Adrenal gland (tissue), 12 donors: ENCODE data around the gene MYL6B. TPM values are rescaled to one million over a fixed set of nuclear protein-coding genes. Genes with fewer than 3 reads are reported as not detected.

Experiments used
- DNase-seq, 7 donors: peaks; one replicate each; pipeline ENCODE4 v3.0.0-alpha.2; 2019 to 2020
- H3K27ac ChIP-seq, 5 donors: fragments of 200-600 bp; sonication (generic) in 4 of 5; 1 replicate in 3 of 5; 2 replicates in 2 of 5; pipeline versions ENCODE4 v1.5.1 to v1.8.0; 2016 to 2020; ENCODE audit warnings: mild to moderate bottlenecking in 1 of 5
- H3K27me3 ChIP-seq: fragments of 200-600 bp; 2 replicates; pipeline ENCODE4 v1.8.0; 2021
- H3K36me3 ChIP-seq, 2 donors: fragments of 200-600 bp; replicated peaks in 1 of 2; 1 replicate in 1 of 2; 2 replicates in 1 of 2; pipeline versions ENCODE4 v1.5.1 to v1.8.0; 2018 to 2022
- H3K4me1 ChIP-seq, 2 donors: fragments of 200-600 bp; replicated peaks in 1 of 2; 1 replicate in 1 of 2; 2 replicates in 1 of 2; pipeline versions ENCODE4 v1.5.1 to v1.8.0; 2018 to 2021
- H3K4me3 ChIP-seq, 4 donors: fragments of 200-600 bp; sonication (generic) in 3 of 4; one replicate each; pipeline ENCODE4 v1.5.1; 2016 to 2018
- H3K9me3 ChIP-seq, 3 donors: fragments of 200-600 bp; sonication (generic) in 1 of 3; replicated peaks in 1 of 3; 1 replicate in 2 of 3; 2 replicates in 1 of 3; pipeline versions ENCODE4 v1.5.1 to v1.8.0; 2016 to 2021
- POLR2A ChIP-seq, 2 donors: fragments of 450-650 bp; IDR thresholded peaks; one replicate each; pipeline ENCODE4 v1.6.1; 2017; ENCODE audit warnings: antibody characterized with exemption in 2 of 2, mild to moderate bottlenecking in 2 of 2, moderate library complexity in 1 of 2
- WGBS, 4 donors: extraction: QIAGEN DNeasy Blood & Tissue Kit in 2 of 4; methylation state at CpG; one replicate each; pipeline versions ENCODE4 v1.1.5 to v1.1.7; 2013 to 2017; 5-methylcytosine and 5-hydroxymethylcytosine counted together
- intact Hi-C, 2 donors: fragments of 100-400 bp; cut with DNase I; formaldehyde crosslinking; loops; one replicate each; pipeline versions ENCODE4 v1.14.1 to v1.15.0; 2022 to 2023
- polyA plus RNA-seq, 3 donors: library from polyadenylated mRNA; stranded (reverse); fragments of 200-250 nt in 2 of 3; fragments of 350-450 nt in 1 of 3; fragmentation: Illumina TruSeq in 1 of 3; extraction: RNeasy Lipid Tissue Mini Kit (QIAGEN cat#74804) in 1 of 3; gene quantifications; one replicate each; pipeline ENCODE4 v1.2.3, GENCODE V29; 2013 to 2014
- total RNA-seq, 9 donors: library from RNA; depleted of rRNA in 4 of 9; stranded (reverse); fragments of >200 nt in 4 of 9; fragments of 120-200 nt in 1 of 9; fragmentation: NEBNext Ultra II Directional in 1 of 9; extraction: Animal tissue kit (Norgen Biotek cat#: 25700) in 1 of 9; gene quantifications; one replicate each; pipeline versions ENCODE4 v1.1.0 to v1.2.4, GENCODE V29; 2013 to 2023
- TF ChIP-seq, protein P1 (sequence below), 6 experiments: fragments of 450-650 bp in 4 of 6; fragments of 200-600 bp in 2 of 6; sonication (generic) in 1 of 6; IDR thresholded peaks; 1 replicate in 5 of 6; 2 replicates in 1 of 6; pipeline versions ENCODE4 v1.5.1 to v1.8.0; 2016 to 2021; ENCODE audit warnings: antibody characterized with exemption in 6 of 6, mild to moderate bottlenecking in 2 of 6, moderate library complexity in 1 of 6
- donor health status: healthy with polysubstance abuse.
- donor health status: Bipolar disorder and iron deficiency.
- donor health status: DM: yes; HTN: yes; CAD: no.
- donor health status: DM: no; HTN: no; CAD: no.
- donor health status: DM: no; HTN: no; CAD: no.
- donor health status: DM: yes; HTN: yes; CAD: no.

Gene MYL6B
- total and polyA plus RNA-seq, 12 donors: 28.0 to 129 (median 71.9) TPM

- Histone ChIP-seq H3K9me3 (no peaks in the 10 kb centered on the region), H3K4me1 (peaks cover 37 to 59% of the 10 kb centered on the region in 2 donors), H3K36me3 (peaks cover 0 to 9% of the 10 kb centered on the region in 2 donors), H3K27me3 (no peaks in the 10 kb centered on the region), H3K4me3 (no peak overlapping the region), H3K27ac (peak overlapping the region in 3 of 5 donors; percentile 38 to 44 (median 43))
- DNase-seq: no peak
- intact Hi-C loops: loop anchor here in 1 of 2 donors (2.0 kb wide), 1 partner anchor 65 kb away; the partner anchor contains the start of gene SMARCC2
- WGBS, 4 donors: 35 to 60% (median 50%) methylated on average over 4 of the region's 4 CpGs
- TF ChIP-seq POLR2A (IDR thresholded peaks at IDR 0.05): no peak
- TF ChIP-seq, protein P1, sequence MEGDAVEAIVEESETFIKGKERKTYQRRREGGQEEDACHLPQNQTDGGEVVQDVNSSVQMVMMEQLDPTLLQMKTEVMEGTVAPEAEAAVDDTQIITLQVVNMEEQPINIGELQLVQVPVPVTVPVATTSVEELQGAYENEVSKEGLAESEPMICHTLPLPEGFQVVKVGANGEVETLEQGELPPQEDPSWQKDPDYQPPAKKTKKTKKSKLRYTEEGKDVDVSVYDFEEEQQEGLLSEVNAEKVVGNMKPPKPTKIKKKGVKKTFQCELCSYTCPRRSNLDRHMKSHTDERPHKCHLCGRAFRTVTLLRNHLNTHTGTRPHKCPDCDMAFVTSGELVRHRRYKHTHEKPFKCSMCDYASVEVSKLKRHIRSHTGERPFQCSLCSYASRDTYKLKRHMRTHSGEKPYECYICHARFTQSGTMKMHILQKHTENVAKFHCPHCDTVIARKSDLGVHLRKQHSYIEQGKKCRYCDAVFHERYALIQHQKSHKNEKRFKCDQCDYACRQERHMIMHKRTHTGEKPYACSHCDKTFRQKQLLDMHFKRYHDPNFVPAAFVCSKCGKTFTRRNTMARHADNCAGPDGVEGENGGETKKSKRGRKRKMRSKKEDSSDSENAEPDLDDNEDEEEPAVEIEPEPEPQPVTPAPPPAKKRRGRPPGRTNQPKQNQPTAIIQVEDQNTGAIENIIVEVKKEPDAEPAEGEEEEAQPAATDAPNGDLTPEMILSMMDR (IDR thresholded peaks at IDR 0.05): no peak
Measured at GRCh38 chr12:56124133-56124532, 28.3 kb upstream of the MYL6B start.

GRCh38 chr12:56126732-56127239 is 25.6 kb upstream of the MYL6B start:
- Histone ChIP-seq H3K4me3 (no peak overlapping the region), H3K27me3 (no peaks in the 10 kb centered on the region), H3K27ac (peak overlapping the region in 4 of 5 donors; percentile 78 to 87 (median 82)), H3K9me3 (no peaks in the 10 kb centered on the region), H3K4me1 (peaks cover 13 to 47% of the 10 kb centered on the region in 2 donors), H3K36me3 (peaks cover 0 to 15% of the 10 kb centered on the region in 2 donors)
- intact Hi-C loops: loop anchor here in 1 of 2 donors (5.0 kb wide), 1 partner anchor 36 kb away; no protein-coding TSS in a partner anchor
- no peak for DNase-seq
- TF ChIP-seq POLR2A (IDR thresholded peaks at IDR 0.05): no peak
- TF ChIP-seq, protein P1 (IDR thresholded peaks at IDR 0.05): no peak
- WGBS, 4 donors: 46 to 59% (median 51%) methylated on average over 3 of the region's 3 CpGs

DNA sequence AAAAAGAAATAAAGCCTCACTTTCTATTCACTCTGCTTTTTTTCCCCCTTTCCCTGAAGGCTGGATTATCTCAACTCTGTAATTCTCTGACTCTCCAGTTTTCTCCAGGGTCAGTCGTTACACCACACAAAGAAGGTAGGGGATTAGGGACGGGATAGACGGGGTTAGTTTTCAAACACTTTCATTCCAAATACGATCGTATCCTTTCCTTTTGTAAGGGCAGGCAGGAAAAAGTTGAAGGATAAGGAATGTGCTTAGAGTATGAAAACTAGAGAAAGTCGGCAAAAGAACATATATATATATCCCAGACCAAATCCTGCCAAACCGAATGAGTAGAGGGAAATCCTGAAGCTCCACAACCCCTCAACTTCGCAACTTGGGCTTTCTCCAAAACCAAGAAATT is 24.9 kb upstream of the MYL6B start:
- TF ChIP-seq, protein P1 (IDR thresholded peaks at IDR 0.05): no peak
- TF ChIP-seq POLR2A (IDR thresholded peaks at IDR 0.05): no peak
- no peak for DNase-seq
- no peaks in the 10 kb centered on the region for H3K27me3 ChIP-seq
- 0 to 1% (median 0%) methylated on average over 8 of the region's 8 CpGs for WGBS, 4 donors
- peaks cover 13 to 47% of the 10 kb centered on the region in 2 donors for H3K4me1 ChIP-seq
- peak overlapping the region in 2 of 4 donors; percentile 15 to 49 for H3K4me3 ChIP-seq
- H3K36me3 ChIP-seq: peaks cover 0 to 22% of the 10 kb centered on the region in 2 donors
- H3K9me3 ChIP-seq: no peaks in the 10 kb centered on the region
- intact Hi-C loops: loop anchor here in 1 of 2 donors (5.0 kb wide), 1 partner anchor 35 kb away; no protein-coding TSS in a partner anchor
- H3K27ac ChIP-seq: peak overlapping the region; percentile 76 to 87 (median 82)

- peaks cover 0 to 28% of the 10 kb centered on the region in 2 donors for H3K36me3 ChIP-seq
- TF ChIP-seq POLR2A (IDR thresholded peaks at IDR 0.05): peak; percentile 87 to 97
- TF ChIP-seq, protein P1 (IDR thresholded peaks at IDR 0.05): peak in 2 of 6 experiments; percentile 8 to 12
- 0 to 1% (median 0%) methylated on average over 23 to 49 of the region's 49 CpGs for WGBS, 4 donors
- no peaks in the 10 kb centered on the region for H3K9me3 ChIP-seq
- peaks cover 13 to 47% of the 10 kb centered on the region in 2 donors for H3K4me1 ChIP-seq
- H3K27ac ChIP-seq: peak within 1 kb of the TSS; percentile 76 to 92 (median 83)
- H3K4me3 ChIP-seq: peak within 1 kb of the TSS; percentile 19 to 71 (median 42)
- H3K27me3 ChIP-seq: no peaks in the 10 kb centered on the region
- intact Hi-C loops: loop anchor here in 1 of 2 donors (5.0 kb wide), 1 partner anchor 34 kb away; no protein-coding TSS in a partner anchor
- DNase-seq: peak; percentile 98 to 100 (median 100)
Measured at GRCh38 chr12:56127888-56128669, 24.3 kb upstream of the MYL6B start, which contains the start of gene ESYT1. ESYT1 (plus strand) TSS chr12:56128267; CDS start chr12:56128320, 53 bp downstream.
